DMS79 treated with DMSO at 0.1 percent for 48 hours (cell line): ENCODE measurements around the gene MFSD11.
A peak's percentile ranks its signal among the peaks of the same experiment; 100 is the strongest.
"Not testable (repeated sequence)": the region's sequence is repeated elsewhere in the genome, so short reads cannot be mapped to it uniquely, and the experiment has no call there.

Experiments
- DNase-seq: peaks from one replicate; lab custom pipeline; 2025; lab: John Stamatoyannopoulos, UW

Gene MFSD11

DNA sequence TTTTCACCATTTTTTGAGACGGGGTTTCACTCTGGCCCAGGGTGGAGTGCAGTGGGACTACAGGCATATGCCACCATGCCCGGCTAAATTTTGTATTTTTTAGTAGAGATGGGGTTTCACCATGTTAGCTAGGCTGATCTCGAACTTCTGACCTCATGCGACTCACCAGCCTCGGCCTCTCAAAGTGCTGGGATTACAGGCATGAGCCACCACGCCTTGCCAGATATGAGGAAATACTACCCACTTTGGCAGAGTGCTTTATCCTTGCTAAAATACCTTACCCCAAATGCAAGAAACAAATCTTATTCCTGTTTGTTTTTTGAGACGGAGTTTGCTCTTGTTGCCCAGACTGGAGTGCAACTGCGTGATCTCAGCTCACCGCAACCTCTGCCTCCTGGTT lies 67.4 kb downstream of the MFSD11 start:
- no peak for DNase-seq

GRCh38 chr17:76806151-76806550 lies 68.2 kb downstream of the MFSD11 start:
- DNase-seq, result not testable (repeated sequence)

GRCh38 chr17:76806767-76807166 lies 68.8 kb downstream of the MFSD11 start:
- DNase-seq, result not testable (repeated sequence)

GRCh38 chr17:76808326-76808725 lies 70.4 kb downstream of the MFSD11 start:
- DNase-seq, result no peak

DNA sequence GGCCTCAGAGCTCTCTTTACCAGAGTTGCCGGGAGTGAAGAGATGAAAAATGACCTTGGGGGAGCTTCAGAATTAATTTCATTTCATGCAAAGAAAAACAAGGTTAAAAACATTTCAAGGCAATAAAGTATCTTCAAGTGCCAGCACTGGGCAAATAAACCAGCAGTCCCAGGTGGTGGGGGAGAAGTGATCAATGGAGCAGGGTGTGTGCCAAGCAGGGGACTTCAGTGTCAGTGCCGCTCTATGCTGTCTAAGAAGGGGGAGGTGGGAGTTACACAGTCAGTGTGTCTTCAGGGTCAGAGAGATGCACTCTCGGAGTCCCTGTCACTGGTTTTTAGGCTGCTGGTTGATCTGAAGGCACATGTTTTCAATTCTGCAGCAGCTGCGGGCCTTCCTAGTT lies 73.0 kb downstream of the MFSD11 start:
- DNase-seq, result peak; percentile 71

DNA sequence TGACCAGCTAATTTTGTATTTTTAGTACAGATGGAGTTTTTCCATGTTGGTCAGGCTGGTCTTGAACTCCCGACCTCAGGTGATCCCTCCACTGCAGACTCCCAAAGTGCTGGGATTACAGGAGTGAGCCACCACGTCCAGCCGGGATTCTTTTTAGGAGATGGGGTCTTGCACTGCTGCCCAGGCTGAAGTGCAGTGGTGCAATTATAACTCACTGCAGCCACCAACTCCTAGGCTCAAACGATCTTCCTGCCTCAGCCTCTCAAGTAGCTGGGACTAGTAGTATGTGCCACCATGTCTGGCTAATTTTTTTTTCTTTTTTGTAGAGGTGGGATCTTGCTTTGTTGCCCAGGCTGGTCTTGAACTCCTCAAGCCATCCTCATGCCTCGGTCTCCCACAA lies 73.9 kb downstream of the MFSD11 start:
- DNase-seq, result no peak

DNA sequence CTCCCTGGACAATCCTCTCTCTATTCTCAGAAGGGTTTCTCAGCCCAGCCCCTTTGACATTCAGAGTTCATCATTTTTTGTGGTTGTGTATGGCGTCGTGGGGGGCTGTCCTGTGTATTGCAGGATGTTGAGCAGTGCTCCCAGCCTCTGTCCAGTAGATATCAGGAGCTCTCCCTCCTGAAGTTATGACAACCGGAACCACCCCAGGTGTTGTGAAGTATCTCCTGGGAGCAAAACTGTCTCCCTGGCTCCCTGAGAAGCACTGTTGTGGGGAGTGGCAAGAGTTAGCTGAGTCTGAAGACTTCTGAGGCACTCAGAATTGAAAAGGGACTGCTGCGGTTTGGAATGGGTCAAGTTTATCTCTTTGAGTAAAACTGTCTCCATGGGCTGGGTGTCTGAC lies 74.3 kb downstream of the MFSD11 start:
- no peak for DNase-seq

- no peak for DNase-seq
Observed at GRCh38 chr17:76812968-76813367, 75.0 kb downstream of the MFSD11 start.

- not testable (repeated sequence) for DNase-seq
Observed at GRCh38 chr17:76815907-76816589, 78.1 kb downstream of the MFSD11 start.

DNA sequence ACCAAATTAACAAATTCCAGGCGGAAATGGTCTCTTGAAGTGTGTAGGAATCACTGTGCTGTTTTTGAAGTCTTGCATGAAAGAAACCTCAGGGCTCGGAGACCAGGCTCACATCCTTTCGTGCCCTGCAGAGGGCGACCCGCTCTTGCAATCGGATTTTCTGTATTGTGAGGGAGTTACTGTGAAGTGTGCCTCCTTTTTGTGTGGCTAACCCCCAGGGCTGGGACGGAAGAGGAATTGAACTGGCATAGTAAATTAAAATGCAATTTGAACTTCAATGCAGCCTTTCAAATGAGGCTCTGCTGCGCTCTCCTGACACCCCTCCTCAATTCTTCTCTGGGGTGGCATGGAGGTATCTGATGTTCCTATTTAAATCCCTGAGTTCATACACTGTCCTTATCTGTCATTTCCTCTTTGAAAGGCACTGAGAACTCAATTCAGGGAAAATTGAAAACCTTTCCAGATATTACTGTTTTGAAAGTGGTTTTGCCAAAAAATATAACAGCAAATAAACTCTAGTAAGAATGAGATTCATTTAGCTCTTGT lies 78.7 kb downstream of the MFSD11 start:
- DNase-seq, result peak; percentile 71

DNA sequence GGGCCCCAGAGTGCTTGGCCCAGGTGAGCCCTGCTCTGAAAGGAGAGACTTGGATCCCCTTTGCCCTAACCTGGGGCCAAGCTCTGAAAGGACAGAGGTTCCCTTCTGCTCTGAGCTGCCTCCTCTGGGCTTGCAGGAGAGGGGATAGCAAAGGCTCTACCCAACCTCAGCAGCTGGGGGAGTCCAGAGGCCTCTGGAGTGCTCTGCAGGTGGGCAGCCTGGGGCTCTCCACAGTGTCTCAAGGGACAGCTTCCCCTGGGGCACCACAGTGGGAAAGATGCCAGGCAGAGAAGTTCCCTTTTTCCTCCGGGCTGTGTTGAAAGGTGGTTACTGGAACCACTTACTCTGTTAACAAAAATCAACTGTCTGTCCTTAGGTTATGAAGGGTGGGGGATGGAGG lies 82.1 kb downstream of the MFSD11 start:
- peak; percentile 80 for DNase-seq

DNA sequence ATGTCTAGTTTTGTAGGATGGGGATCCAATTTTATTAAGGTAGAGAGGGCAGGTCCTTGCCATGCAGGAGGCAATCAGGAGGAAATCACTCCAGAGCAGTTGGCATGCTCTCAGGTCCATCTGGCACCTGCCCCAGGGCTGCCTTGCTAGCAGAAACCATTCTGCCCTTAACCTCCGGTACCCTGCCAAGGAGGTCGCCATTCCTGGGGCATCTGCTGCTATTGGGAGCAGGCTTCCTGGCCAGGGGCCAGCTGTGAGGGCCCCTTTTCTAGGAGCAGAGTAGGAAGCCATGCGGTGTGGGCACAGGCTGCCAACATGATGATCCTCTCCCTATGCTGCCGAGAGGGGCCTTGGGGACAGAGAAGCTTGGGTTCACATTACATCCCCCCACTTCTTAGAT lies 82.6 kb downstream of the MFSD11 start:
- peak; percentile 83 for DNase-seq

GRCh38 chr17:76822184-76822778 lies 84.4 kb downstream of the MFSD11 start:
- DNase-seq, result no peak

- DNase-seq, result no peak
Observed at GRCh38 chr17:76824093-76824492, 86.2 kb downstream of the MFSD11 start.

GRCh38 chr17:76826330-76827068 lies 88.6 kb downstream of the MFSD11 start:
- DNase-seq, result no peak

- no peak for DNase-seq
Observed at GRCh38 chr17:76827736-76828135, 89.8 kb downstream of the MFSD11 start.
